ENCODE results near the gene NAA11.
A peak's percentile ranks its signal among the peaks of the same experiment; 100 is the strongest.

NAA11 gene

GRCh38 chr4:79325864-79326328, at the start of gene NAA11:
TSS of gene NAA11 (minus strand) at chr4:79326061. CDS start at chr4:79325877, 184 bp downstream.
- no peak for DNase-seq

GRCh38 chr4:79370026-79370425, 44.2 kb upstream of the NAA11 start:
- DNase-seq = no peak

- no peak for DNase-seq
Observed at GRCh38 chr4:79367096-79367495, 41.2 kb upstream of the NAA11 start.

GRCh38 chr4:79366422-79366821, 40.6 kb upstream of the NAA11 start:
- no peak for DNase-seq

GRCh38 chr4:79364061-79364460, 38.2 kb upstream of the NAA11 start:
- no peak for DNase-seq

GRCh38 chr4:79362626-79363025, 36.8 kb upstream of the NAA11 start:
- DNase-seq = no peak

- DNase-seq = no peak
Observed at GRCh38 chr4:79360006-79360405, 34.1 kb upstream of the NAA11 start.

GRCh38 chr4:79358438-79358837, 32.6 kb upstream of the NAA11 start:
- DNase-seq = no peak

- no peak for DNase-seq
Observed at GRCh38 chr4:79357365-79357764, 31.5 kb upstream of the NAA11 start.

- DNase-seq = no peak
Observed at GRCh38 chr4:79353075-79353474, 27.2 kb upstream of the NAA11 start.

- DNase-seq = no peak
Observed at GRCh38 chr4:79348405-79348804, 22.5 kb upstream of the NAA11 start.

GRCh38 chr4:79341893-79342653, 16.2 kb upstream of the NAA11 start:
- no peak for DNase-seq

GRCh38 chr4:79340568-79340967, 14.7 kb upstream of the NAA11 start:
- no peak for DNase-seq

- no peak for DNase-seq
Observed at GRCh38 chr4:79338148-79338547, 12.3 kb upstream of the NAA11 start.

- no peak for DNase-seq
Observed at GRCh38 chr4:79334783-79335182, 8.9 kb upstream of the NAA11 start.

GRCh38 chr4:79334341-79334740, 8.5 kb upstream of the NAA11 start:
- DNase-seq = no peak

- peak; percentile 8 for DNase-seq
Observed at GRCh38 chr4:79331126-79331876, 5.4 kb upstream of the NAA11 start.

GRCh38 chr4:79330720-79331119, 4.9 kb upstream of the NAA11 start:
- DNase-seq = no peak

- no peak for DNase-seq
Observed at GRCh38 chr4:79325436-79325835, 425 bp downstream of the NAA11 start.

GRCh38 chr4:79319975-79320374, 5.9 kb downstream of the NAA11 start:
- DNase-seq = no peak

- no peak for DNase-seq
Observed at GRCh38 chr4:79317711-79318110, 8.2 kb downstream of the NAA11 start.

- DNase-seq = no peak
Observed at GRCh38 chr4:79315891-79316290, 10.0 kb downstream of the NAA11 start.

- no peak for DNase-seq
Observed at GRCh38 chr4:79311279-79311678, 14.6 kb downstream of the NAA11 start.

- no peak for DNase-seq
Observed at GRCh38 chr4:79308971-79309370, 16.9 kb downstream of the NAA11 start.
